Caco-2 (cell line): ENCODE results near the gene TAAR8. TPM values are rescaled to one million over a fixed set of nuclear protein-coding genes. Genes with fewer than 3 reads are reported as not detected.

Experiments
- BruUV-seq: library from RNA; stranded (reverse); fragments of 400-500 nt; replicated peaks from 2 replicates; lab custom pipeline; 2021; lab: Mats Ljungman, UMichigan
- CTCF ChIA-PET: fragments of 300-600 bp; sonication (Branson Sonifier 250); formaldehyde crosslinking; loops from one replicate; lab custom pipeline; 2022; ENCODE audit warnings: antibody characterized with exemption; lab: Charles Lee
- POLR2A ChIA-PET: fragments of 300-600 bp; sonication (Branson Sonifier 250); formaldehyde crosslinking; loops from one replicate; lab custom pipeline; 2022; ENCODE audit warnings: antibody characterized with exemption; lab: Charles Lee
- DNase-seq, 2 experiments: peaks; one replicate each; pipeline versions ENCODE4 v3.0.0 to v3.0.0-alpha.2; 2020 to 2022
- H3K27me3 ChIP-seq: replicated peaks from 2 replicates; pipeline ENCODE4 v1.6.0; 2011; ENCODE audit warnings: low read length; ENCODE audit not compliant: control insufficient read depth, insufficient read depth
- H3K36me3 ChIP-seq: 2 replicates; pipeline ENCODE4 v1.5.1; 2011; ENCODE audit warnings: low read length; ENCODE audit not compliant: control insufficient read depth, insufficient read depth
- H3K4me1 ChIP-seq: fragments of 250-450 bp; sonication (Bioruptor Pico); 2 replicates; pipeline ENCODE4 v1.5.1; 2020; ENCODE audit warnings: mild to moderate bottlenecking
- H3K4me3 ChIP-seq: 2 replicates; pipeline ENCODE4 v1.5.1; 2011; ENCODE audit warnings: low read depth, mild to moderate bottlenecking, control low read depth, low read length
- H3K9me3 ChIP-seq: fragments of 250-450 bp; sonication (Bioruptor Pico); 2 replicates; pipeline ENCODE4 v1.5.1; 2020; ENCODE audit warnings: mild to moderate bottlenecking, moderate library complexity
- H3K27ac Mint-ChIP-seq: one replicate; pipeline ENCODE4 v1.8.0; 2022; ENCODE audit warnings: mixed read lengths; ENCODE audit not compliant: unreplicated experiment
- H3K27me3 Mint-ChIP-seq: one replicate; pipeline ENCODE4 v1.8.0; 2022; ENCODE audit warnings: mixed read lengths; ENCODE audit not compliant: insufficient read depth, unreplicated experiment
- H3K36me3 Mint-ChIP-seq: one replicate; pipeline ENCODE4 v1.8.0; 2022; ENCODE audit warnings: mild to moderate bottlenecking, mixed read lengths; ENCODE audit not compliant: insufficient read depth, unreplicated experiment
- H3K4me1 Mint-ChIP-seq: one replicate; pipeline ENCODE4 v1.8.0; 2022; ENCODE audit warnings: low read depth, mixed read lengths; ENCODE audit not compliant: unreplicated experiment
- H3K4me3 Mint-ChIP-seq: one replicate; pipeline ENCODE4 v1.8.0; 2022; ENCODE audit warnings: mild to moderate bottlenecking, moderate library complexity, mixed read lengths; ENCODE audit not compliant: unreplicated experiment
- H3K9me3 Mint-ChIP-seq: one replicate; pipeline ENCODE4 v1.8.0; 2022; ENCODE audit warnings: mixed read lengths; ENCODE audit not compliant: unreplicated experiment
- intact Hi-C: fragments of 100-400 bp; cut with micrococcal nuclease; formaldehyde crosslinking; loops from one replicate; pipeline ENCODE4 v1.10.0; 2022; ENCODE audit not compliant: unreplicated experiment
- total RNA-seq: library from RNA; stranded (reverse); gene quantifications from 2 replicates; pipeline ENCODE4 v1.2.3, GENCODE V29; 2022
- TF ChIP-seq, protein P1 (sequence below), 2 experiments: fragments of 200-600 bp in 1 of 2; IDR thresholded peaks; 1 replicate in 1 of 2; 2 replicates in 1 of 2; pipeline versions ENCODE4 v1.5.1 to v1.8.0; 2011 to 2022; ENCODE audit warnings: antibody characterized with exemption in 1 of 2, control low read depth in 1 of 2, inconsistent platforms in 1 of 2, low read depth in 1 of 2, low read length in 1 of 2, mild to moderate bottlenecking in 1 of 2, moderate library complexity in 1 of 2; ENCODE audit not compliant: insufficient read depth in 1 of 2, severe bottlenecking in 1 of 2, unreplicated experiment in 1 of 2

Gene TAAR8
- total RNA-seq, 1 experiment from 2014 or later: not detected

DNA sequence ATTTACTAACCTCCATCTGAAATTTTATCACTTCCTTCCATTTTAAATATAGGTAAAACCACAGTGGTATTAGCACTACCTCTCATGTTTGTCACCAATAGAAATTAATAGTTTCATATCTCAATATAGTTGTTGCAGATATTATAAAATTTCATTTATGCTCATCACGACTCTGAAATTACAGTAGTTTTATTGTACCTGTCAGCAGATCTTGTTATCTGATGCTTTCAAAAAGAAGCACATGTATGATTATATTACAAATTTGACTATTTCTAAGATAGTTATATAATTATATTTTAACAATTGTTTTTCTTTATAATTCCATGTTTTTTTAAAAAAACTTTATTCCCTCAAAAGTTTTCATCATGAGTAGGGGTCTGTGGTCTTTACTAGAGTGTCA lies 32.2 kb downstream of the TAAR8 start:
- intact Hi-C loops: no loop called here
- Mint-ChIP-seq H3K27me3 (no peaks in the 10 kb centered on the region), H3K27ac (no peak overlapping the region), H3K4me1 (no peaks in the 10 kb centered on the region), H3K36me3 (no peaks in the 10 kb centered on the region), H3K4me3 (no peak overlapping the region), H3K9me3 (peaks cover 9% of the 10 kb centered on the region)
- Histone ChIP-seq H3K4me1 (no peaks in the 10 kb centered on the region), H3K36me3 (no peaks in the 10 kb centered on the region), H3K4me3 (no peak overlapping the region), H3K9me3 (no peaks in the 10 kb centered on the region), H3K27me3 (no peaks in the 10 kb centered on the region)
- no peak for DNase-seq
- POLR2A ChIA-PET: no interaction called here
- no TSS peak for BruUV-seq
- CTCF ChIA-PET: no interaction called here
- TF ChIP-seq, protein P1, sequence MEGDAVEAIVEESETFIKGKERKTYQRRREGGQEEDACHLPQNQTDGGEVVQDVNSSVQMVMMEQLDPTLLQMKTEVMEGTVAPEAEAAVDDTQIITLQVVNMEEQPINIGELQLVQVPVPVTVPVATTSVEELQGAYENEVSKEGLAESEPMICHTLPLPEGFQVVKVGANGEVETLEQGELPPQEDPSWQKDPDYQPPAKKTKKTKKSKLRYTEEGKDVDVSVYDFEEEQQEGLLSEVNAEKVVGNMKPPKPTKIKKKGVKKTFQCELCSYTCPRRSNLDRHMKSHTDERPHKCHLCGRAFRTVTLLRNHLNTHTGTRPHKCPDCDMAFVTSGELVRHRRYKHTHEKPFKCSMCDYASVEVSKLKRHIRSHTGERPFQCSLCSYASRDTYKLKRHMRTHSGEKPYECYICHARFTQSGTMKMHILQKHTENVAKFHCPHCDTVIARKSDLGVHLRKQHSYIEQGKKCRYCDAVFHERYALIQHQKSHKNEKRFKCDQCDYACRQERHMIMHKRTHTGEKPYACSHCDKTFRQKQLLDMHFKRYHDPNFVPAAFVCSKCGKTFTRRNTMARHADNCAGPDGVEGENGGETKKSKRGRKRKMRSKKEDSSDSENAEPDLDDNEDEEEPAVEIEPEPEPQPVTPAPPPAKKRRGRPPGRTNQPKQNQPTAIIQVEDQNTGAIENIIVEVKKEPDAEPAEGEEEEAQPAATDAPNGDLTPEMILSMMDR (IDR thresholded peaks at IDR 0.05; ENCODE audit: insufficient read depth in 1 of 2, low read depth in 1 of 2, low read length in 1 of 2, severe bottlenecking in 1 of 2, unreplicated experiment in 1 of 2): no peak

DNA sequence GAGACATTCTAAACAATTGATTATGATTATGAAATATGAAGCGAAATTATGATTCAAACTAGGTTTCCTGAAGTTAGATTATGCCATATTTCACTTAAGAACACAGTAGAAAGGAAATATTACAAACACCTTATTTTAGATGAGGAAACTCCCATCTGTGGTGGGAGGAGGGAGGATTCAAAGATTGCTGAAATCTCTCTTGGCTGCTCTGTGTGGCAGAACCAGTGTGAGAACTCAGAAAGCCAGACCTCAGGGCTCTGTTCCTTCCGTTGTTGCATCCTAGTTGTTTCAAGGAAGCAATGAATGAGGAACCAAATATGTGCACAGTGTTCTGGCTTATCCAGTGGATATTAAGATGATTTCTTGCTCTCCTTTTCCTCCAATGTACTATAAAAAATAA lies 35.0 kb downstream of the TAAR8 start:
- Mint-ChIP-seq H3K27me3 (no peaks in the 10 kb centered on the region), H3K4me1 (no peaks in the 10 kb centered on the region), H3K36me3 (no peaks in the 10 kb centered on the region), H3K4me3 (no peak overlapping the region), H3K9me3 (no peaks in the 10 kb centered on the region), H3K27ac (no peak overlapping the region)
- Histone ChIP-seq H3K4me1 (no peaks in the 10 kb centered on the region), H3K27me3 (no peaks in the 10 kb centered on the region), H3K4me3 (no peak overlapping the region), H3K36me3 (no peaks in the 10 kb centered on the region), H3K9me3 (no peaks in the 10 kb centered on the region)
- no peak for DNase-seq
- CTCF ChIA-PET: no interaction called here
- TF ChIP-seq, protein P1 (IDR thresholded peaks at IDR 0.05; ENCODE audit: insufficient read depth in 1 of 2, low read depth in 1 of 2, low read length in 1 of 2, severe bottlenecking in 1 of 2, unreplicated experiment in 1 of 2): no peak
- intact Hi-C loops: no loop called here
- BruUV-seq: no TSS peak
- POLR2A ChIA-PET: no interaction called here

DNA sequence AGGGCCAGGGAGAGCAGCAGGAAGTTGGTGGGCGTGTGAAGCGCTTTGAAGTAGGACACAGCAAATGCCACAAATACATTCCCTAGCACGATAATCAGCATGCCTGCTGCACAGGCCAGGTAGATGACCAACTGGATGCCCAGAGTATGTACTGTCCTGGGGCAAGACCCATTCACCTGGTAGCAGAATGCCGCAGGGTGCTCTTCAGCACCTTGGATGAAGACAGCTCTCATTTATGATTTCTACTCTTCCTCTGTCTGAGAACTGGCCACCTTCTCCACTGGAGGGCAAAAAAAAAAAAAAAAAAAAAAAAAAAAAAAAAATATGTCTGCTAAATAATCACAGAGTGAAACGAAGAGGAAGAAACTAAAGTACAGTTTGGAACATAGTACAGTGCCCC lies 37.0 kb downstream of the TAAR8 start, which contains the start of gene TAAR5:
TAAR5 (minus strand) TSS at position 288 of the 400 bp plus-strand sequence; CDS start at position 233, 55 bp downstream.
- intact Hi-C loops: no loop called here
- ChIA-PET POLR2A (no interaction called here), CTCF (interaction anchor here (0.7 kb wide), 2 partner anchors 171 to 1265 kb away, joined by 6 to 7 read pairs; no protein-coding TSS in a partner anchor)
- no peak for DNase-seq
- TF ChIP-seq, protein P1 (IDR thresholded peaks at IDR 0.05; ENCODE audit: insufficient read depth in 1 of 2, low read depth in 1 of 2, low read length in 1 of 2, severe bottlenecking in 1 of 2, unreplicated experiment in 1 of 2): no peak
- Histone ChIP-seq H3K4me3 (no peak within 1 kb of the TSS), H3K9me3 (no peaks in the 10 kb centered on the region), H3K27me3 (no peaks in the 10 kb centered on the region), H3K4me1 (no peaks in the 10 kb centered on the region), H3K36me3 (no peaks in the 10 kb centered on the region)
- Mint-ChIP-seq H3K27ac (no peak within 1 kb of the TSS), H3K27me3 (no peaks in the 10 kb centered on the region), H3K4me3 (no peak within 1 kb of the TSS), H3K4me1 (no peaks in the 10 kb centered on the region), H3K36me3 (no peaks in the 10 kb centered on the region), H3K9me3 (no peaks in the 10 kb centered on the region)
- BruUV-seq: no TSS peak
